Measurements from ENCODE around the gene MGAT4C.

Gene MGAT4C

GRCh38 chr12:85963326-85963725 lies 292.9 kb downstream of the MGAT4C start:
- FAIRE-seq, result no peak

GRCh38 chr12:85956081-85956480 lies 300.1 kb downstream of the MGAT4C start:
- FAIRE-seq, result no peak

- peak; percentile 52 for FAIRE-seq
These were observed 301.1 kb downstream of the MGAT4C start for GRCh38 chr12:85955127-85955526.

- FAIRE-seq, result peak; percentile 86
These were observed 304.4 kb downstream of the MGAT4C start for GRCh38 chr12:85951823-85952222.

- no peak for FAIRE-seq
These were observed 306.9 kb downstream of the MGAT4C start for GRCh38 chr12:85949253-85949652.

GRCh38 chr12:85948340-85948739 lies 307.9 kb downstream of the MGAT4C start:
- no peak for FAIRE-seq

GRCh38 chr12:85947286-85947685 lies 308.9 kb downstream of the MGAT4C start:
- FAIRE-seq, result no peak

- no peak for FAIRE-seq
These were observed 309.8 kb downstream of the MGAT4C start for GRCh38 chr12:85946375-85946774.

GRCh38 chr12:85927166-85927565 lies 329.0 kb downstream of the MGAT4C start:
- FAIRE-seq, result no peak

GRCh38 chr12:85923767-85924331 lies 332.3 kb downstream of the MGAT4C start:
- FAIRE-seq, result peak; percentile 96

GRCh38 chr12:85920324-85920947 lies 335.8 kb downstream of the MGAT4C start:
- peak; percentile 97 for FAIRE-seq

All from A204.1 (cell line).